Astrocyte of the spinal cord (primary cell): ENCODE measurements around the gene CCDC187.

Experiments
- DNase-seq: peaks from one replicate; pipeline ENCODE4 v3.0.0; 2011; ENCODE audit warnings: low read depth, low spot score
- H3K4me3 ChIP-seq: 2 replicates; pipeline ENCODE4 v1.5.1; 2011; ENCODE audit warnings: low read depth, mild to moderate bottlenecking, low read length, moderate library complexity
- CTCF ChIP-seq: IDR thresholded peaks from 2 replicates; pipeline ENCODE4 v1.5.1; 2012; ENCODE audit warnings: low read depth, mild to moderate bottlenecking, low read length, inconsistent platforms
- in situ Hi-C: cut with HindIII; loops from 2 replicates; pipeline ENCODE4 v1.10.0; 2017; ENCODE audit warnings: low sequenced_read_pairs

Gene CCDC187

GRCh38 chr9:136311051-136312008, 7.4 kb upstream of the CCDC187 start:
- no peak for TF ChIP-seq CTCF
- no peak for DNase-seq
- H3K4me3 ChIP-seq: no peak overlapping the region
- in situ Hi-C loops: no loop called here

DNA sequence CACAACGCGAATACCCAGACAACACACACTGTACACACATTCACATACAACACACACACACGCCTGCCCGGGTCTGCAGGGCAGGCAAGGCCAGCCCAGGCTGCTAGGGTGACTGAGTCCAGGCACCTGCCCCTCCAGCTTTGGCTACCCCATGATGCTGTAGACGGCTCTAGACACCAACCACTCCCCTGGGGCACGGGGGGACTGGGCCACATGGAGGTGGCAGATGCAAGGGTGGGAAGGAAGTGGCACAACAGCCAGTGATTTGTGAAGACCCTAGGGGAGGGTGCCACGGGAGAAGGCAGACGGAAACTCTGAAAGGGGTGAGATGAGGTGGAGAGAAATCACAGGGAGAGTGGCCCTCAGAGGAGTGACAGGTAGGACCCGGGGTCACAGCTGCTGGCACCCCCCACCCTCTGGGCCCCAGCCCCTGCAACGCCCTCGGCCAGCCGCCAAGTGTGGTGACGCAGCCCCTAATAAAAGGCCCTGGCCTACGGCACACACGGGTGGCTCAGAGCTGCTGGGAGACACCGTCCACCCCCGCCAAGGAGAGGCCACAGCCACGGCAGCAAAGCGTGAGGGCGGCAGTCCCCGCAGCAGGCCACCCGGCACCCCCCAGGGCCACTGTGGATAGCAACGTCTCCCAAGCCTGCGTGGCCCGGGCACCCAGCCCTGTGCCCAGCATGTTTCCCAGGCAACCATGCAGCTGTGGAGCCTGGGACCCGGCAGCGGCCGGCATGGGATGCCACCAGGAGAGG, 6.6 kb upstream of the CCDC187 start:
- in situ Hi-C loops: no loop called here
- H3K4me3 ChIP-seq: no peak overlapping the region
- TF ChIP-seq CTCF: no peak
- DNase-seq: no peak

DNA sequence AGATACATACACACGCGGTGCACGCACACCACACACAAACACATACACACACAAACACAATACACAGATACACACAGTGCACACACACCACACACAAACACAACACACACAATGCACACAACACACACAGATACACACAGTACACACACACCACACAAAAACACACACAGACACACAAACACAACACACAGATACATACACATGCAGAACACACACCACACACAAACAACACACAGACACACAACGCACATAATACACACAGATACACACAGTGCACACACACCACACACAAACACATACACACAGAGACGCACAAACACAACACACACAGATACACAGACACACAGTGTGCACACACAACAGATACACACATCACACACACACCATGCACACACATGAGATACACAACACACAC, 5.9 kb upstream of the CCDC187 start:
- no peak for TF ChIP-seq CTCF
- no peak overlapping the region for H3K4me3 ChIP-seq
- in situ Hi-C loops: no loop called here
- DNase-seq: no peak

DNA sequence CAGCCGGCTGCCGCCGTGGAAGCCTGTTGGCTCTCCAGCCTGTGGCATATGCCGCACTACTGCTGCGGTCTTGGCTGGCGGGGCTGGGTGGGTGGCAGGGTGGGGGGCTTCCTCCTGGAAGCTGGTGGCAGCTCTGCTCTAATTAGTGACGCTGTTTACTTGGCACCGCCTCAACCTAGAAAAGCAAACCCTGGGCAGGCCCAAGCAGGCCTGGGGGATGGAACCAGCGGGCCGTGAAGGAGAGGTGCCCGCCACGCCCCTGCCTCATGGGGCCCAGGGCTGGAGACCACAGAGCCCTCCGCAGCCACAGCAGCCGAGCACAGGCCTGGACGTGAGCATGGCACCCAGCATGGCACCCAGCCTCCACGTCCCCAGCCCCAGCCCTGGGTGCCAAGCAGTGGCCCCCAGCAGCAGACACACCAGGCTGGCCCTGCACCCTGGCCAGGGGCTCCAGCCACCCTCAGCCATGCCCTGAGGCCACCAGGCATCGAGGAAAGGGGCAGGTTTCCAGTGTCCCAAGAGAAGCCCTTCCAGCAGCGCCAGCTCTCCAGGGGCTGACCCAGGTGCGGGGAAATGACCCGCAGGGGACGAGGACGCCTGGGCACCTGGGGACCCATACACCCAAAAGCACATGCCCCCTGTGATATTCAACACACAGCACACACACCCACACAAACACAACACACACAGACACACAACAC, 5.4 kb upstream of the CCDC187 start:
- no peak for TF ChIP-seq CTCF
- no peak for DNase-seq
- in situ Hi-C loops: no loop called here
- H3K4me3 ChIP-seq: no peak overlapping the region

GRCh38 chr9:136308702-136309053, 4.8 kb upstream of the CCDC187 start:
- no peak for DNase-seq
- H3K4me3 ChIP-seq: no peak overlapping the region
- in situ Hi-C loops: no loop called here
- TF ChIP-seq CTCF: no peak

DNA sequence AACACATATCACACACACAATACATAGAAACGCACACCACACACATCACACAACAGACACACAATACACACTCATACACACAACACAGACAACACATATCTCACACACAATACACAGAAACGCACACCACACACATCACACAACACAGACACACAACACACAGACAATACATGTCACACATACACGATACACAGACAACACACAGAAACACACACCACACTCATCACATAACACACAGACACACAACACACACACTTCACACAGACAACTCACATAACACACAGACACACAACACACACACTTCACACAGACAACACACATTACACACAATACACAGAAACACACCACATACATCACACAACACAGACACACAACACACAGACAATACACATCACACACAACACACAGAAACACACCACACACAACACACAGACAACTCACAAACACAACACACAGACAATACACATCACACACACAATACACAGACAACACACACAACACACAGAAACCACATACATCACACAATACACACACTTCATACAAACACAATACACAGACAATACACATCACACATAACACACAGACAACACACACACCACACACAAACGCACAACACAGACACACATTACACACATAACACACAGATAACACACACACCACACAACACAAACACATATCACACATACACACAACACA, 4.3 kb upstream of the CCDC187 start:
- in situ Hi-C loops: no loop called here
- DNase-seq: no peak
- H3K4me3 ChIP-seq: no peak overlapping the region
- TF ChIP-seq CTCF: no peak
